Measurements from ENCODE around the gene ATP8B1. TPM values are rescaled to one million over a fixed set of nuclear protein-coding genes. Genes with fewer than 3 reads are reported as not detected.
"Not testable (repeated sequence)": the region's sequence is repeated elsewhere in the genome, so short reads cannot be mapped to it uniquely, and the experiment has no call there.

ATP8B1 gene
- total RNA-seq, 1 donor from 2014 or later = 30.9 TPM

DNA sequence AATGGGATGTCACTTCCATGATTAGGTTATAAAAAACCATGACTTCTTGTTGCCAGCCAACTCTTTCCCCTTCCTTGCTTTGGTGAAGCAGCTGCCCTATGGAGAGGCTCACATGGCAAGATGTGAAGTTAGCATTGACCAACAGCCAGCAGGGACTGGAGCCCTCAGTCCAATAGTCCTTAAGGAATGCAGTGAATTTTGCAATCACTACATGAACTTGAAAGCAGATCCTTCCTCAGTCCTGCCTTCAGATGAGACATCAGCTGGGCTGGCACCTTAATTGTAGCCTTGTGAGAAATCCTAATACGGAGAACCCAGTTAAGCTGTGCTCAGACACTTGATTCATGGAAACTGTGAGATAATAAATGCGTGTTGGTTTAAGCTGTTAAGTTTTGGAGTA is 61.8 kb downstream of the ATP8B1 start:
- no peak for TF ChIP-seq CTCF (IDR thresholded peaks at IDR 0.05)
- peaks cover 0 to 42% of the 10 kb centered on the region in 2 donors for H3K4me1 ChIP-seq

GRCh38 chr18:57738078-57738477 is 65.0 kb downstream of the ATP8B1 start:
- DNase-seq (ENCODE audit: low spot score in 2 of 2) = no peak
- intact Hi-C loops (cut with DNase I) = loop anchor here (5.0 kb wide), 1 partner anchor 41 kb away; no protein-coding TSS in a partner anchor
- Histone ChIP-seq H3K4me3 (no peak overlapping the region), H3K36me3 (peaks cover 0 to 10% of the 10 kb centered on the region in 2 donors), H3K4me1 (peaks cover 0 to 27% of the 10 kb centered on the region in 2 donors), H3K27me3 (no peaks in the 10 kb centered on the region), H3K9me3 (peaks cover 0 to 5% of the 10 kb centered on the region in 2 donors), H3K27ac (peak overlapping the region; percentile 58 to 70)
- TF ChIP-seq CTCF (IDR thresholded peaks at IDR 0.05) = no peak

More for the DNA sequence above, 61.8 kb downstream of the ATP8B1 start:
- Histone ChIP-seq H3K9me3 (peaks cover 0 to 5% of the 10 kb centered on the region in 2 donors), H3K36me3 (peaks cover 0 to 10% of the 10 kb centered on the region in 2 donors), H3K4me3 (no peak overlapping the region), H3K27ac (peak overlapping the region; percentile 85 to 88), H3K27me3 (no peaks in the 10 kb centered on the region)
- DNase-seq (ENCODE audit: low spot score in 2 of 2) = no peak
- intact Hi-C loops (cut with DNase I) = no loop called here

- H3K27ac ChIP-seq = peak overlapping the region; percentile 58 to 70
- no peak for TF ChIP-seq CTCF (IDR thresholded peaks at IDR 0.05)
- peaks cover 0 to 5% of the 10 kb centered on the region in 2 donors for H3K9me3 ChIP-seq
- no peaks in the 10 kb centered on the region for H3K27me3 ChIP-seq
- H3K4me1 ChIP-seq = peaks cover 0 to 23% of the 10 kb centered on the region in 2 donors
- H3K4me3 ChIP-seq = no peak overlapping the region
- peak; percentile 75 to 93 for DNase-seq (ENCODE audit: low spot score in 2 of 2)
- H3K36me3 ChIP-seq = peaks cover 0 to 10% of the 10 kb centered on the region in 2 donors
- intact Hi-C loops (cut with DNase I) = loop anchor here (5.0 kb wide), 1 partner anchor 40 kb away; no protein-coding TSS in a partner anchor
Observed at GRCh38 chr18:57737400-57738060, 65.6 kb downstream of the ATP8B1 start.

DNA sequence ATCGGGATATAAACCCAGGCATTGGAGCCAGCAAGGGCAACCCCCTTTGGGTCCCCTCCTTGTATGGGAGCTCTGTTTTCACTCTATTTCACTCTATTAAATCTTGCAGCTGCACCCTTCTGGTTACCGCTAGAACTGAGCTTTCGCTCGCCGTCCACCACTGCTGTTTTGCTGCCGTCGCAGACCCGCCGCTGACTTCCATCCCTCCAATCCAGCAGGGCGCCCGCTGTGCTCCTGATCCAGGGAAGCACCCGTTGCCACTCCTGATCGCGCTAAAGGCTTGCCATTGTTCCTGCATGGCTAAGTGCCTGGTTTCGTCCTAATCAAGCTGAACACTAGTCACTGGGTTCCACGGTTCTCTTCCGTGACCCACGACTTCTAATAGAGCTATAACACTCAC is 68.1 kb downstream of the ATP8B1 start:
- not testable (repeated sequence) for H3K4me3 ChIP-seq; H3K36me3 ChIP-seq; H3K9me3 ChIP-seq; H3K27me3 ChIP-seq; DNase-seq (ENCODE audit: low spot score in 2 of 2); H3K27ac ChIP-seq
- intact Hi-C loops (cut with DNase I) = loop anchor here (5.0 kb wide), 1 partner anchor 38 kb away; no protein-coding TSS in a partner anchor
- peaks cover 0 to 20% of the 10 kb centered on the region in 2 donors for H3K4me1 ChIP-seq

DNA sequence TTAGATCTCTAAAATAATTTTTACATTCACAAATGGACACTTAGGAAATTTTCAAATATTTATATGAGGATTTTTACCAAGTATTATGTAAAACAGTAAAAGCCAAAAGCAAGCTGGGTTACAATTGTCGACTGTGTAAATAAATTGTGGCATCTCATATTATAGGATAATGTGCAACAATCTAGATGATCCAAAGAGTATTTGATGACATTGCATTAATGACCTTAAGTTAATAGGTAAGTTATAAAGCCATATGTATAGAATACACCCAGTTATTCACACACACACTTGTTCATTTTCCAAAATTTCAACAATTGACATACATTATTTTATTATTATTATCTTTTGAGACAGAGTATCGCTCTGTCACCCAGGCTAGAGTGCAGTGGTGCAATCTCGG is 69.3 kb downstream of the ATP8B1 start:
- Histone ChIP-seq H3K36me3 (peaks cover 0 to 9% of the 10 kb centered on the region in 2 donors), H3K27me3 (no peaks in the 10 kb centered on the region), H3K9me3 (no peaks in the 10 kb centered on the region), H3K27ac (no peak overlapping the region), H3K4me3 (no peak overlapping the region), H3K4me1 (peaks cover 0 to 20% of the 10 kb centered on the region in 2 donors)
- intact Hi-C loops (cut with DNase I) = no loop called here
- TF ChIP-seq CTCF (IDR thresholded peaks at IDR 0.05) = no peak
- no peak for DNase-seq (ENCODE audit: low spot score in 2 of 2)

- peaks cover 5 to 15% of the 10 kb centered on the region in 2 donors for H3K4me1 ChIP-seq
- DNase-seq (ENCODE audit: low spot score in 2 of 2) = no peak
- peak overlapping the region in 1 of 2 donors; percentile 5 for H3K27ac ChIP-seq
- H3K27me3 ChIP-seq = no peaks in the 10 kb centered on the region
- H3K4me3 ChIP-seq = no peak overlapping the region
- peaks cover 0 to 6% of the 10 kb centered on the region in 2 donors for H3K9me3 ChIP-seq
- no peak for TF ChIP-seq CTCF (IDR thresholded peaks at IDR 0.05)
- peaks cover 16 to 29% of the 10 kb centered on the region in 2 donors for H3K36me3 ChIP-seq
- intact Hi-C loops (cut with DNase I) = no loop called here
Observed at GRCh38 chr18:57730146-57730545, 73.0 kb downstream of the ATP8B1 start.
